DOHH2 (cell line): ENCODE data around the gene RNLS.

ENCODE experiments used
- H3F3A ChIP-seq: fragments of 200-600 bp; sonication (generic), shearing (Covaris generic); 2 replicates; pipeline ENCODE4 v1.6.0; 2016; ENCODE audit warnings: antibody characterized with exemption, mild to moderate bottlenecking; ENCODE audit not compliant: control insufficient read depth, insufficient read depth
- H3K27ac ChIP-seq: fragments of 200-600 bp; sonication (generic); 2 replicates; pipeline ENCODE4 v1.5.1; 2014; ENCODE audit warnings: low read depth, mild to moderate bottlenecking, low read length, moderate library complexity
- H3K27me3 ChIP-seq: fragments of 200-600 bp; sonication (generic); 2 replicates; pipeline ENCODE4 v1.6.1; 2014; ENCODE audit warnings: mild to moderate bottlenecking, low read length, mixed read lengths; ENCODE audit not compliant: control insufficient read depth
- H3K36me3 ChIP-seq: fragments of 200-600 bp; sonication (generic); 2 replicates; pipeline ENCODE4 v1.6.1; 2014; ENCODE audit warnings: mild to moderate bottlenecking, low read length, moderate library complexity, mixed read lengths; ENCODE audit not compliant: control insufficient read depth
- H3K4me1 ChIP-seq: fragments of 200-600 bp; sonication (generic); 2 replicates; pipeline ENCODE4 v1.6.1; 2014; ENCODE audit warnings: mild to moderate bottlenecking, low read length, mixed read lengths; ENCODE audit not compliant: control insufficient read depth
- H3K4me2 ChIP-seq: fragments of 200-600 bp; sonication (generic); 2 replicates; pipeline ENCODE4 v1.6.0; 2014; ENCODE audit warnings: mild to moderate bottlenecking, low read length, moderate library complexity
- H3K4me3 ChIP-seq: fragments of 200-600 bp; sonication (generic); 2 replicates; pipeline ENCODE4 v1.5.1; 2014; ENCODE audit warnings: mild to moderate bottlenecking, low read length, mixed read lengths
- H3K79me2 ChIP-seq: fragments of 200-600 bp; sonication (generic); 2 replicates; pipeline ENCODE4 v1.6.1; 2014; ENCODE audit warnings: mild to moderate bottlenecking, low read length, mixed read lengths; ENCODE audit not compliant: control insufficient read depth
- H3K9me2 ChIP-seq: fragments of 200-600 bp; sonication (generic); replicated peaks from 2 replicates; pipeline ENCODE4 v1.6.1; 2014; ENCODE audit warnings: mild to moderate bottlenecking, low read length, mixed read lengths; ENCODE audit not compliant: control insufficient read depth
- H3K9me3 ChIP-seq: fragments of 200-600 bp; sonication (generic); 2 replicates; pipeline ENCODE4 v1.6.1; 2014; ENCODE audit warnings: antibody characterized with exemption, low read length, mixed read lengths; ENCODE audit not compliant: control insufficient read depth, insufficient read depth
- H4K20me1 ChIP-seq: fragments of 200-600 bp; sonication (generic); 2 replicates; pipeline ENCODE4 v1.6.0; 2014; ENCODE audit warnings: low read depth, mild to moderate bottlenecking, antibody characterized with exemption, low read length, moderate library complexity; ENCODE audit not compliant: control insufficient read depth, insufficient read depth
- EZH2phosphoT487 ChIP-seq: fragments of 200-600 bp; sonication (generic); IDR thresholded peaks from 2 replicates; pipeline ENCODE4 v1.6.1; 2017; ENCODE audit warnings: borderline replicate concordance, mild to moderate bottlenecking, antibody characterized with exemption, low read length, moderate library complexity, mixed read lengths
- TF ChIP-seq, protein P1 (sequence below): fragments of 200-600 bp; sonication (generic); IDR thresholded peaks from one replicate; pipeline ENCODE4 v1.5.1; 2014; ENCODE audit warnings: antibody characterized with exemption, mild to moderate bottlenecking, low read depth, low read length; ENCODE audit not compliant: poor library complexity, severe bottlenecking

The RNLS gene

DNA sequence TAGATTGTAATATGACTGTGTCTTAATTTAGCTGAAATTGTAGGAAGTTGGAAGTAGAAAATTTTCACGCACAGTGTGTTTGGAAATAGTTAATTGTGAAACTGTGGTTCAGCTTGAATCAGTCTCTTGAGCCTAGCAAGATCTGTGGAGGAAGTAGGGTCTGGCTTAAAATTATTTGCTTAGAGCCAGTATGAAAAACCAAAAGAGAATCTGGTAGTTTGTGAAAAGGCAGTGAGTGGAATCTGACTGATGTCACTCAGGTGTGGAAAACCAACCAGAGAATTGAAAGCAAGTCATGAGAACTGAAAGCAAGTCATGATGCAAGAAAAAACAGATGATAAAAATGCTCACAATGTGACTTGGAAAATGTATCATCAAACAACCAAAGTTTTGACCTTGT lies 14.9 kb upstream of the RNLS start:
- Histone ChIP-seq H3K27ac (no peak overlapping the region), H3F3A (no peaks in the 10 kb centered on the region), H3K4me2 (no peak overlapping the region), H4K20me1 (no peaks in the 10 kb centered on the region), H3K9me2 (no peaks in the 10 kb centered on the region), H3K4me3 (no peak overlapping the region), H3K79me2 (no peaks in the 10 kb centered on the region), H3K9me3 (no peaks in the 10 kb centered on the region), H3K36me3 (no peaks in the 10 kb centered on the region), H3K4me1 (no peaks in the 10 kb centered on the region), H3K27me3 (no peaks in the 10 kb centered on the region)
- no peak for TF ChIP-seq EZH2phosphoT487
- TF ChIP-seq, protein P1, sequence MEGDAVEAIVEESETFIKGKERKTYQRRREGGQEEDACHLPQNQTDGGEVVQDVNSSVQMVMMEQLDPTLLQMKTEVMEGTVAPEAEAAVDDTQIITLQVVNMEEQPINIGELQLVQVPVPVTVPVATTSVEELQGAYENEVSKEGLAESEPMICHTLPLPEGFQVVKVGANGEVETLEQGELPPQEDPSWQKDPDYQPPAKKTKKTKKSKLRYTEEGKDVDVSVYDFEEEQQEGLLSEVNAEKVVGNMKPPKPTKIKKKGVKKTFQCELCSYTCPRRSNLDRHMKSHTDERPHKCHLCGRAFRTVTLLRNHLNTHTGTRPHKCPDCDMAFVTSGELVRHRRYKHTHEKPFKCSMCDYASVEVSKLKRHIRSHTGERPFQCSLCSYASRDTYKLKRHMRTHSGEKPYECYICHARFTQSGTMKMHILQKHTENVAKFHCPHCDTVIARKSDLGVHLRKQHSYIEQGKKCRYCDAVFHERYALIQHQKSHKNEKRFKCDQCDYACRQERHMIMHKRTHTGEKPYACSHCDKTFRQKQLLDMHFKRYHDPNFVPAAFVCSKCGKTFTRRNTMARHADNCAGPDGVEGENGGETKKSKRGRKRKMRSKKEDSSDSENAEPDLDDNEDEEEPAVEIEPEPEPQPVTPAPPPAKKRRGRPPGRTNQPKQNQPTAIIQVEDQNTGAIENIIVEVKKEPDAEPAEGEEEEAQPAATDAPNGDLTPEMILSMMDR = no peak

DNA sequence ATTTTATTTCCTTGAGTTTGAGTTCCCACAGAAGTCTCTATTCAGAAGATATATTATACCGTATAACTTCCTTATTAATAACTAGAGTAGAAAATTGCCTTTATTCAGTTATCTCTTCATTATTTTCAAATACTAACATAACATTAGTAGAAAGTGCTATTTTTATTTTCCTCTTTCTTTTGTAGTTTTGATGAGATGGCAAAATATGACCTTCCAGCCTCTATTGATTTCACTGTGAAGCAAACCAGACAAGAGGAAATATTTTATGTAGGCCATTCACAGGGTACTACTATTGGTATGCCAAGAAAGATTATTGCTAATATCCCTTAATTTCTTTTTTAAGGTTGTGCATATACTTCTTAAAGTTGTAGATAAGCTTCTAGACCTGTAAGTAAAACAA lies 11.4 kb upstream of the RNLS start:
- H3K9me3 ChIP-seq = no peaks in the 10 kb centered on the region
- H3K27ac ChIP-seq = no peak overlapping the region
- H3K9me2 ChIP-seq = no peaks in the 10 kb centered on the region
- no peak overlapping the region for H3K4me3 ChIP-seq
- no peak for TF ChIP-seq EZH2phosphoT487
- TF ChIP-seq, protein P1 = no peak
- no peaks in the 10 kb centered on the region for H3K4me1 ChIP-seq
- H3K27me3 ChIP-seq = no peaks in the 10 kb centered on the region
- no peak overlapping the region for H3K4me2 ChIP-seq
- H3K79me2 ChIP-seq = no peaks in the 10 kb centered on the region
- H3F3A ChIP-seq = no peaks in the 10 kb centered on the region
- H3K36me3 ChIP-seq = no peaks in the 10 kb centered on the region
- H4K20me1 ChIP-seq = no peaks in the 10 kb centered on the region

DNA sequence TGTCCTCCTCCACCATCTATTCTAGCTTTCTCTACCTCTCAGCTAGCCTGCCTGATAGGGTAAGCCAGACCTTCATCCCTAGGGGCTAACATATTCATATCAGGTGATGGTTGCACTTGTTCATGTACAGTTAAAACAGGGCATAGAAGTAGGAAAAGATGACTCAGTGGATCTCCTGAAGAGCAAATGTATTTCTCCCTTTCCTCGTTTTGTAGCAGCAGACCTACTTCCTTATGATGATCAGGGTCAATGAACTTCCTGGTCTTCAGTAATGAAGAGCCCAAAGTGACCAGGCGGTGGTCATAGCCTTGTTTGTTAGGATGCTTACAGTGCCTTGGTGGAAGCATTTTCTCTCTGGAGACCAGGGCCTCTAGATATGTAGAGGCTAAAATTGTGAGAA lies 9.8 kb upstream of the RNLS start:
- Histone ChIP-seq H3K79me2 (no peaks in the 10 kb centered on the region), H3K27me3 (no peaks in the 10 kb centered on the region), H3K9me2 (no peaks in the 10 kb centered on the region), H3K4me3 (no peak overlapping the region), H3F3A (no peaks in the 10 kb centered on the region), H4K20me1 (no peaks in the 10 kb centered on the region), H3K27ac (no peak overlapping the region), H3K4me2 (no peak overlapping the region), H3K36me3 (no peaks in the 10 kb centered on the region), H3K4me1 (no peaks in the 10 kb centered on the region), H3K9me3 (no peaks in the 10 kb centered on the region)
- TF ChIP-seq EZH2phosphoT487 = no peak
- TF ChIP-seq, protein P1 = no peak

DNA sequence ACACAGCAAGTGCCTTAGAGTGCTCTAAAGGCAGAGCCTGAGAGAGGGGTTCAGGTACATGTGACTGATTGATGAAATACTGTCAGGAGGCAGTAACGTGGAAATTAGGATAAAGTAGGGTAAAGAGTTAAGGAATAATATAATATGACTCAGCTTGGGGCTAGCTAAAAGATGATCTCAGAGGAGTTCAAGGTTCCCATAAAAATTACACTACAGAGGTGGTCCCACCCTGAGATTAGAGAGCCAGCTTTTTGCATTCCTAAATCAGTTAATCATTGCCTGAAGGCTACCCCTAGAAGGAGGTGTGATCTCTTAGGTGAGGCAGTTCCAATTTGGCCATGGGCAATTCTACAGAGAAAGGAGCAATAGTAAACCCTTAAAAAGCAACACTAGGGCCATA lies 9.3 kb upstream of the RNLS start:
- Histone ChIP-seq H3K79me2 (no peaks in the 10 kb centered on the region), H3K4me2 (no peak overlapping the region), H3K9me3 (no peaks in the 10 kb centered on the region), H3K9me2 (no peaks in the 10 kb centered on the region), H3K27ac (no peak overlapping the region), H3K4me1 (no peaks in the 10 kb centered on the region), H4K20me1 (no peaks in the 10 kb centered on the region), H3K27me3 (no peaks in the 10 kb centered on the region), H3K4me3 (no peak overlapping the region), H3F3A (no peaks in the 10 kb centered on the region), H3K36me3 (no peaks in the 10 kb centered on the region)
- TF ChIP-seq EZH2phosphoT487 = no peak
- TF ChIP-seq, protein P1 = no peak
